HG03460 (cell line): Measurements from ENCODE around the gene PDGFA.

ENCODE experiments used
- ATAC-seq: cut with Tn5 transposase; IDR thresholded peaks from one replicate; pipeline ENCODE4 v1.9.1; 2021; ENCODE audit not compliant: unreplicated experiment

Gene PDGFA

DNA sequence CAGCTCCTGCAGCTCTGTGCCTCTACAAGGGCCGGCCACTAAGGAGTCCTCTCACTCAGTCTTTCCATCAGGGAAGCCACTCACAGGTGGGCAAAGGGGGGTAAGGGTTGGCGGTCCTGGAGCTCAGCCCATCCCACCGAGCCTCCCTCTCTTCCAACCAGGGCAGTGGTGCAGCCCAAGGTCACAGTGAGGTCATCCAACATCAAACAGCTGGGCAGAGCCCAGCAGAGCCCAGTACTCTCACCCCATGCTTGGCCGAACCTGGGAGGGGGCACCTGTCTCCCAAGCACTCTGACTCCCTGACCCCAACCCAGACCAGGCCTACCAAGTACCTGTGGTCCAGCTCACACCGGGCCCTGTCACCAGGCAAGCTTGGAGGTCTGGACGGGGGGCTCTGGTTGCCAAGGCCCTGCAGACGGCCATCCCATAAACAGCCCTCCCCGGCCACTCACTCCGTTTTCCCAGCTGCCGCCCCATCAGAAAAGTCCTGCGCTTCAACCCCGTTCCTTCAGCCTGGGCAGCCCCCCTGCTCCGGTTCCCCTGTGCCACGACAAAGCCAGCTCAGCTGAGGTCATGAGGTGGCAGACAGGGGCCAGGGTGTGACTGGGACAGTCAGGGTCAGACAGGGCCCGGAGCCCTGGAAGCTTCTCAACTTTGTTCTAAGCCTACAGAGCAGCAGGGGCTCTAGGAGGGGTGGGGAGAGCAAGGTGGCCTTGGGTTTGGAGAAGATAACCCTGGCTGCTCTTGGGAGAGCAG lies 27.5 kb downstream of the PDGFA start:
- no peak for ATAC-seq

DNA sequence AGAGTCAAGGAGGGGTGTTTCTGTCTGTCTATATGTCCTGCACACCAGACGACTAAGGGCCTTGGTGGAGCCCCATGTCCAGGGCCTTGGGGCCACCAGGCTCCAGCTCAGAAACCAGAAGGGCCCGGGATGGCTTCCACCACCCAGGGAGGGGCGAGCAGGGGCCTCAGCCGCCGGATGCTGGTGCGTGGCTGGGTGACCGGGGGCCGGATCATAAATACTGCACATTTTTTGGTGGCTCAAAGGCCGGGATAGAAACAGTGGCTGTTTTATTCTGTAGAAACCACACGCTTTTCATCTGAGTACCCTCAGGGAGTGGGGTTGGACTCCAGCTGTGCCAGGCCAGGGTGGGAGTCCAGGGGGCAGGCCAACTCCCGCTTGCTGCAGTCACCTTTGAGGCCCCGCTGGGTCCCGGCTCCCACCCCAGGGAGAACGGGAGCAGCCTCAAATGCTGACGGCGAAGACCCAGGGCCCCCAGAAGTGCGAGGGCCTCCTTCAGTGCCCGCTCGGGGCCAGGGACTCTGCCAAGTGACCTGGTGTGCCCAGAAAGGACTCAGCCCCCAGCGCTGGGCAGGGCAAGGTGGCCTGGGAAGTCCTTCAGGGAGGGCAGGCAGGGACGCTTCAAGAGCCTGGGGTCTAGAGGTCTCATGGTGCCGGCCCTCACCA lies 28.2 kb downstream of the PDGFA start:
- ATAC-seq: no peak

DNA sequence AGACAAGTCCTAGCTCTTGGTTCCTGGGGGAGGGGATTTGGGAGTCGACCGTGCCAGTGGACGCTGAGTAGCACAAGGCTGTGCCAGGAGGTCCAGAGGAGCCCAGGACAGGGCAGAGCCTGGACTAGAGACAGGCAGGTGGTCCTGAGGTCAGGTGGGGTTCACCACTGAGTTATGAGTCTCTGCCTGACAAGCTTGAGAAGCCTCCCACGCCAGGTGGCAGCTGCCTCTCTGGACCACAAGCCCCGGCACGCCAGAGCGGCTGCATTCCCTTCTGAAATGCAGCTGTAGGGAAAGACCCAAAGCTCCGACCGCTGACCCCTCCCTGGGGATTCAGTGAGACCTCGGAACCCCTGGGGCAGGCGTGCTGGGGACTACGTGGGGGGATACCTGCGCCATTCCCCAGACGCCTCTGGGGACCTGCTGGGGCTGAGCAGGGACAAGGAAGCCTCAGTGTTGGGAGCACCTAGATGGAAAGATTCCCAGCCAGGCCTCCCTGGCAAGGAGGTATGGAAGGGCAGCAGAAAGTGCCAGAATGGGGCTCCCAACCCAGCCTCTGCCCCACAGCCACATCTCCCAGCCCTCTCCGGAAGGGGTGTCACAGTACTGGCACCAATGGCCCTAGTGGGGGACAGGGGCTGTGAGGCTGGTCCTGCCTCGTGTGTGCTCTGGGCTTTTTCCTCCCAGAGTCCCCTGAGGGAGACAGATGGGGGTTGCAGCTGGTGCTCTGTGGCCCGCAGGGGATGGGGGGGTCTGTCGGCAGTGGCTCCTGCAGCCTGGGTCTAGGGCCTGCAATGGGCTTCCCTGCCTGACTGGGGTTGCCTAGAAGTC lies 29.0 kb downstream of the PDGFA start:
- ATAC-seq: peak; percentile 62

DNA sequence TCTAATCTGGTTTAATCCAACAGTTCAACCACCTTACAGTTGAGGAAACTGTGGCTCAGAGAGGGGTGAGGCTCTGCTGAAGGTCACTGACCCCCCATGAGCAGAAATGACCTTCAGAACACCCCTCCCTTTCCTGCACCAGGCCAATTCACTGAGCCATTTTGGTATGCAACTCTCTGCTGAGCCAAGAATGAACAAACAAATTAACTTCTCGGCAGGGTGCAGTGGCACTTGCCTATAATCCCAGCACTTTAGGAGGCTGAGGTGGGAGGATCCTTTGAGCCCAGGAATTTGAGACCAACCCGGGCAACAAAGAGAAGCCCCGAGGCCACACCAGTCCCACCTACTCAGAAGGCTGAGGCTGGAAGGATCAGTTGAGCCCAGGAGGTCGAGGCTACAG lies 29.8 kb downstream of the PDGFA start:
- no peak for ATAC-seq

DNA sequence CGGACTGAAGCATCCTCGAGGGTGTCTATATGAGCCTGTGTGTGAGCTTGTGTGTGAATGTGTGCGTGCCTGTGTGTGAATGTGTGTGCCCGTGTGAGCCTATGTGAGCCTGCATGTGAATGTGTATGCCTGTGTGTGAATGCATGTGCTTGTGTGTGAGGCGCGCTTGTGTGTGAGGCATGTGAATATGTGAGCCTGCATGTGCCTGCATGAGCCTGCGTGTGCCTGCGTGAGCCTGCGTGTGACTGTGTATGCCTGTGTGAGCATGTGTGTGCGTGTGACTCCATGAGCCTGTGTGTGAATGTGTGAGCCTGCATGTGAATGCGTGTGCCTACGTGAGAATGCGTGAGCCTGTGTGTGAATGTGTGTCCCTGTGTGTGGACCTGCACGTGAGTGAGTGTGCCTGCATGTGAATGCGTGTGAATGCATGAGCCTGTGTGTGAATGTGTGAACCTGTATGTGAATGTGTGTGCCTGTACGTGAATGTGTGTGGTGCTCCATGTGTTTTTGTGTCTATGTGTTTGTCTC lies 33.4 kb downstream of the PDGFA start:
- no peak for ATAC-seq

DNA sequence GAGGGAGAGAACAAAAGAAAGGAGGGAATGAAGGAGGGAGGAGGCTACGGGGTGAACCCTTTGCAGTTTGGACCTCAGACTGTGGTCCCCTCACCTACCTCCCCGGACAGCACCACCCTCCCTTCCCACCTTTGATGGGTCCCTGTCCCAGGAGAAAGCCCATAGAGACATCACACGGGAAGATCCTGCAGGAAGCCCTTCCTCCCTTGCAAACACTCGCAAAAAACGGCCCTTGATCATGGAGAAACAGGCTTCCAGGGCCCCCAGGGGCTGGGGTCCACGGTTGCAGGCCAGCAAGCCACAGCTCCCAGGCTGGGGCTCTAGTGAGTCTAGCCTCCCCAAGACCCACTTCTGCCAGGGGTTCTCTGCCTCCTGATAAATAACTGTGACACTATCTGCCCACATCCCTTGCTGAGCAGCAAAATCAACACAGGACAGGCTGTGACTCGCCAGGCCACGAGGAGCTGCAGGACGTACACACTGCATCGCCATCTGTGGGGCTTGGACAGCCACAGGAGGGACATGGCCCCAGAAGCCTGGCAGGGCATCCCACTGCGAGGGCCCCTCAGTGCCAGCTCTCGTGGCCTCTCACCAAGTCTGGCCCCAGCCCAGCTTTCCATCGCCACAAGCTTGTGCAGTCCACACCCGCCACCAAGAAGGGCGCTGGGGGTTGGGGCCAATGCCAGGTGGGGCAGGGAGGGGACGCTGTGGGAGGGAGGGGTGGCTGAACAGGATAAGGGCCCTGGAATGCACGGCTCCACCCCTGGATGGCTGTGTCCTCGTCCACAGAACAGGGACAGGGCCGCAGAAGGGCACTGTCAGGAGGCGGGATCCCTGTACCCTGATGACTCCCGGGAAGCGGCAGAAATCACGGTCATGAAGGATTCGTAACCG lies 34.2 kb downstream of the PDGFA start:
- no peak for ATAC-seq

DNA sequence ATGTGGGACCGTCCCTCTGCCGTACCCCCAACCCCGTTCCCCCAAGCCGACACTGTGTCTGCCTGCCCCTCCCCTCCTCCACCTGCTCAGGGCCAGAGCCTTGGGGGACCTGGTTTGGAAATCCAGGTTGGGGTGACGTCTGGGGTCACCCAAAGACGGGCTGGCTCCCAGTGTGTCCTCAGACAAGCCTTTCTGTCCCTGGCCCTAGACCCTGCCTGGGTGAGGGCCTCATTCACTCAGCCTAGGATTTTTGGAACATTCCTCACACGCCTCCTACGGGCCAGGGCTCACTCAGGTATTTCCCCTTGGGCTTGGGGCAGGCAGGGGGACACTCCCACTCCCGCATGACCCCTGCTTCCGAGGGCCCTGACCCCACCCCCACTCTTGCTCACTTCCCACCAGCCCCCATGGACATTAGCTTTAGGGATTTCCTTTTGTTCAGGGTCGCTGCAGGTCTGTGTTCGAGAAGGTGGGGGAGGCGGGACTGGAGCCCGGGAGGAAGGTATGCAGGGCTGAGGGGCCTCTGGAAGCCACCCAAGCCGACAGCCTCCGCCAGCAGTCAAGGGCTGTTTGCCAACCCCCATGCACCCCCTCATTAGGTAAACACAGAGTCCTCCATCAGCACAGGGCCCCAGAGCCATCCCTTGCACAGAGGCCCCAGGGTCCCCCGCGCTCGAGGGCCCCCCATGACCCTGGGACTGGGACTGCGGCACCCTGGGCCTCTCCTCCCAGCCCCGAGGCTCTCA lies 35.1 kb downstream of the PDGFA start:
- ATAC-seq: no peak

DNA sequence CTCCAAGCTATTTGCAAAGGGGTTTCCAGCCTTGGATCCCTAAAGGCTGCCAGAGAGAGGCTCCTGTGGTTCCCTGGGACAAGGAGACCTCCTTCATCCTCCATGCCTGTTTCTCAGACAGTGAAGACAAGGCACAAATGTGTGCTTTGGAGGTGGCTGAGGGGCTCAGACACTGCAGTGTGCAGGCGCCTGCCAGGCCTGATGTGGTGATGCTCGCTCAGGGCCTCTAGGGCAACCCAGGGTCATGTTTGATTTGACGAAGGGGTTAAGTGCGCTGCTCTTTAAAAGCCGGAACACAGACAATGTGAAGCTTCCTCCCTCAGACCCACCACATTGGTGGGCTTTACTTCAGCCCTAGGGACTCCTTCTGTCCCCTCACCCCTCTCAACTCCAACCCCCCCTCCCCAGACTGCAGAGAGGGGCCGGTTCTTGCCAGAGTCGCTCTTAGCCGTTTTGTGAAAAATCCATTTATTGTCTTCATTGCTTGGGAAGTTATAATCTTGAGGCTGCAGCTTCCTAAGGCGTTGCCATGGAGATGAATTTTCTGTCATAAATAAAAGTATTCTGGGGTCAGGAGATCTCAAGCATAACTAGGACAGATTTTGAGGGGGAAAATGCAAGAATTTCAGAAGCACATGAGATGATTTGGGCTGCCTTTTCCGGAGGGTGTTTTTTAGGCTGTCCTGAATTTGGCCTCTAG lies 35.8 kb downstream of the PDGFA start:
- no peak for ATAC-seq

DNA sequence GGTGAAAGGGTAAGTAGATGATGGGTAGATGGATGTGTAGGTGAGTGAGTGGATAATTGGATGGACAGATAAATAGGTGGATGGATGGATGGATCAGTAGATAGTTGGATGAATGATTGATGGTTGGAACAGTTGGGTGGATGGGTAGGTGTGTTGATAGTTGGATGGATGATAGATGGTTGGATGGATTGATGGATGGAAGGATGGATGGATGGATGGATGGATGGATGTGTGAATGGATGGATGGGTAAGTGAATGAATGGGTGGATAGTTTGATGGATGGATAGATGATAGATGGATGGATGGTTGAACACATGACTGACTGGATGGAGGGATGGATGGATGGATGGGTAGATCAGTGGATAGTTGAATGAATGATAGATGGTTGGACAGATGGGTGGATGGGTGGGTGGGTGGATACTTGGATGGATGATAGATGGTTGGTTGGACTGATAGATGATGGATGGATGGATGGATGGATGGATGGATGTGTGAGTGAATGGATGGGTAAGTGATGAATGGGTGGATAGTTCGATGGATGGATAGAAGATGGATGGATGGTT lies 37.0 kb downstream of the PDGFA start:
- no peak for ATAC-seq

DNA sequence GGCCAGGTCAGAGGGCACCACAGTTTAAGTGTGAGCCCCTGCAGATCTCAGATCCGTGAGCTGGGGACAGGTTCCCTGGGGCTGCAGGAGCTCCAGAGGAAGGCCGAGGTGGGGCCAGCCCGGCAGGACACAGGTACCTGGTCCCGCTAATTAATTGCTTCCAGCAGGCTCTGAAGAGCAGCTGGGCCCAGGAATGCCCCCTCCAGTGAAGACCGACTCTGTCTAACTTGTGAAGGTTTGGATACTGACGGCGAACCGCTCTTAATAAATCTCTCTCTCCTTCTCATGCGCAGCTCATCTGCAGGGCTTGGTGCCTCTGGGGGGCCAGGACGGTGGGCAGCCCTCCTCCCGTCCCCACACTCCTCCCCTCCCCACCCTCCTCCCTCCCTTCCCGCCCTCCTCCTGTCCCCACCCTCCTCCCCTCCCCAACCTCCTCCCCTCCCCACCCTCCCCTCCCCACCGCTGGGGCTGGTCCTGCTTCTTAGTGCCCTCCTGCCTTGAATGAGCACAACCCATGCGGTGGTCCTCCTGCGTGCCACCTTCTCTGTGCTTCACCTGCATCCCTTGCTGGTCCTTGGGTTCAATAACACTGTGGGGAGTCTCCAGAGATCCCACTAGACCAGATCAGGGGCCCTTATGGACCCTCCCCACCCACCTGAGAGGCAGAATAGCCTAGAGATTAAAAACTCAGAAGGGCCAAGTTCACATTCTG lies 38.3 kb downstream of the PDGFA start:
- no peak for ATAC-seq

DNA sequence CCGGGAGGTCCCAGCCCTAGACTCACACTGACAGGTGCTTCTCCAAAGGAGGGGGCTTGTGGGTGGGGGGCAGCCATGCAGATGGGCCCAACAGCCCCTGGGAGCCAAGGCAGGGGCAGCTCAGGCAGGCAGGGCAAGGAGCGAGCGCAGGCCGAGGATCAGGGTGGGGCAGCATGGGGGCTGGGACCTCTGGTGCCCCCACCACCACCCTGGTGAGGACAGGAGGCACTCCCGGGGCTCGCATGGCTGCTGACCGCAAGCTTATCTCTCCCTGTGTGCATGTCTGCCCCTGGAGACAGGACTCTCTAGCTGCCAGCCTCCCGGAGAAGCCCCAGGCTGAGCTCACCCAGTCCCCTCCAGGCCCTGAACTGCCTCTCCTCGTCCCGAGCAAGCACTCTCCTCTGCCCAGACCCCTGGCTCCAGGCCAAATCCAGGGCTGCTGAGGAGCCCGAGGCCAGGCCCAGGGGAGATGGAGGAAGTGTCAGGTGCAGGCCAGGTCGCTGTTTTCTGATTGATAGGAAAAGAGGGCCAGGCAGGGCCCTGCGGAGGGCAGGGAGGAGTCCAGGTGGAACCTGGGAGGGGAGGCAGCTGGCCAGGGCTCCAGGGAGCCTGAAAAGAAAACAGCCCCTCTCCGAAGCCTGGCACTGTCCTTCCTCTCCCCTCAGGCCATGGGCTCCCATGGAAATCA lies 39.0 kb downstream of the PDGFA start:
- no peak for ATAC-seq

DNA sequence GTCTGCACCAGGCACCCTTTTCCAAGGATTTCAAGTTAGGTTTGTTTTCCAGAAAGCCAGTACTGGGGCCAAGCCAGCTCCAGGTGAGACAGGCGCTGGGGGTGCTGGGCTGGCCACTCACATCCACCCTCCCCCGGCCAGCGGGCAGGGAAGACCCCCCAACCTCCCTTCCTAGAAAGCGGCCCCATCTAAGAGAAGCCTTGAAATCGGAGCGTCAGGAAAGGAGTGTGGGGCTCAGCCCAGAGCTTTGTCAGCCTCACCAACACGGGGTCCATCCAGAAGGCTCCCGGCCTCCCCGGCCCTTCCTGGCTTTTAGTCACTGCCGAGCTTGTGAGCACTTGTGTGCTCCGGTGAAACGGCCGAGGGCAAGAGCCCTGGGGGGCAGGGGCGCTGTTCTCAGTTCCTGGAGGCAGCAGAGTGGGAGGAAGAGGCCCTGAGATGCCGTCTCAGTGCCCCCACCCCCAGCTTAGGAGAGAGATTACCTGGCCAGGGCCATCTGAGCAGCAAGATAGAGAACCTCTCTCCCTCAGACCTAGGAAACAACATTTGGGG lies 39.6 kb downstream of the PDGFA start:
- no peak for ATAC-seq

DNA sequence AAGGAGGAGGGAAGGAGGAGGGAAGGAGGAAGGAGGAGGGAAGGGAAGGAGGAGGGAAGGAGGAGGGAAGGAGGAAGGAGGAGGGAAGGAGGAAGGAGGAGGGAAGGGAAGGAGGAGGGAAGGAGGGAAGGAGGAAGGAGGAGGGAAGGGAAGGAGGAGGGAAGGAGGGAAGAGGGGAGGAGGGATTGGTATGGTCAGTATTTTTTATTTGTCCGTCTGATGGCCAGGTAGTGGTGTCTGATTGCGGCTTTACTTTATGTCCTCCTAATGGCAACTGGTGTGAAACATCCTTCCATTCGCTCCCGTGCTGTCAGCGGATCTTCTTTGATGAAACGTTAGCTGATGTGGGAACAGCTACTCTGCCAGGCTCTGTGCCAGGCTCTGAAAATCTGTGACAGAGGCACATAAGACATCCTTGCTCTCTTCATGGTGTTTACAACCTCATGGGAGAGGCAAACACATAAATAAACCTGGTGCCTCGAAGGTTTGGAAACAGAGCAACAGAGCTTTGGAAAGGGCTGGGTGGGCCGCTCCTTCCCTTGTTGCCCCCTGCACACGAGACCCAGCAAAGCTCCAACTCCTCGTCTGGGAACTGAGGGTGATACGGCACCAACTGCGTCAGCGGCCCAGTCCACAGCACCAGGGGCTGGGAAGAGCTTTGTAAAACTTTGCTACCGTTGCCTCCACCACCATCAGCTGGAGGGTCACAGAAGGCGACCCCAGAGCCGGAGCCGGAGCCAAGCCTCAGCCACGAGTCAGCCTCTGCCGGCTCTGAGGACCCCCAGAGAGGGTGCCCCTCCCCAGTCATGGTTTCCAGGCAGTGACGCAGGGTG lies 40.3 kb downstream of the PDGFA start:
- ATAC-seq: no peak

DNA sequence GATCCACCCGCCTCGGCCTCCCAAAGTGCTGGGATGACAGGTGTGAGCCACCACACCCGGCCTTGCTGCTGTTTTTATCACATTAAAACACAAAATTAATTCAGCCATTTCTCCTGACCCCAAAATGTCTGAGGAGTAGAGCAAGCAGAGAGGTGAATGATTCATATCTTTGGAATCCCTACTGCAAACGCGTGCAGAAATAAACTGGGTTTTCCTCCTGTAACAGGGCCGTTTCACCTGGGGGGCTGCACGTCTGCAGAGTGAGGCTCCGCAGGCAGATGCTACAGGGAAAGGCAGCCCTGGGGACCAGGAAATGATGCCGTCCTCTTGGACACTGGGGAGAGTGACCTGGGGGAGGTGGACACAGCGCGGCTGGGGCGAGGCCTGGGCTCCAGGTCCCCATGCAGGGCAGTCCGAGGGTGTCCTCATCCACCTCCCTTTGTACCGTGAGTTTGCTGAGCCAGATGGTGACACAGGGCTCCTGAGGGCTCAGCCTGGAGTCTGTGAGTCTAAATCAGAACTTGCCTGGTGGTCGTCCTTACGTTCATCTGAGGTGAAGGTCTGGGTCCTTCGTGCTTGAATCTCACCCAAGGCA lies 41.9 kb downstream of the PDGFA start:
- ATAC-seq: no peak

DNA sequence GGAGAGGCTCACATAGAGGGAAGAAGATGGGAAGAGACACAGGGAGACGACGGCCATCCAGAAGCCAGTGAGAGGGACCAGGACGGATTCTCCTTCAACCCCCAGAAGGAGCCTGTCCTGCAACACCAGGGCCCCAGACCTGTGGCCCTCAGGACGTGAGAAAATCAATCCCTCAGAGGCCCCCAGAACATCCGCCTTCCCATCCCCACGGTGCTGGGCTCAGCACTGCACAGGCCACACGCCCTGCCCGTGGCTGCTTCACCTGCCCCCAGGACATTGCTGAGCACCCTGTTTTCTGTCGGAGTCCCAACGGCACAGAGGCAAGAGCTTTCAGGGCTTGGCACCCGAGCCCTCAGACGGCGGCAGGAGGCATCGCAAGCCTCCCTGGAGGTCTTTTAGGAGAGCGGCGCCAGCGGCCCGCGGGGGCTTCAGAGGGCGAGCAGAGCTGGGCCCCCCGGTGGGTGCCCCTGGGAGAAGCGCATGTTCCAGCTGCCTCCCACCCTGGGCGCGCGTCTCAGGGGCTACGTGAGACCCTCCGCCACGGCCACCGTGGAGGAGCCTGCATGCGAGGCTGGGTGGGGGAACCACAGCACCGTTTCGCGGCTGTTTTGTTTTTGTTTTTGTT lies 42.8 kb downstream of the PDGFA start:
- no peak for ATAC-seq

DNA sequence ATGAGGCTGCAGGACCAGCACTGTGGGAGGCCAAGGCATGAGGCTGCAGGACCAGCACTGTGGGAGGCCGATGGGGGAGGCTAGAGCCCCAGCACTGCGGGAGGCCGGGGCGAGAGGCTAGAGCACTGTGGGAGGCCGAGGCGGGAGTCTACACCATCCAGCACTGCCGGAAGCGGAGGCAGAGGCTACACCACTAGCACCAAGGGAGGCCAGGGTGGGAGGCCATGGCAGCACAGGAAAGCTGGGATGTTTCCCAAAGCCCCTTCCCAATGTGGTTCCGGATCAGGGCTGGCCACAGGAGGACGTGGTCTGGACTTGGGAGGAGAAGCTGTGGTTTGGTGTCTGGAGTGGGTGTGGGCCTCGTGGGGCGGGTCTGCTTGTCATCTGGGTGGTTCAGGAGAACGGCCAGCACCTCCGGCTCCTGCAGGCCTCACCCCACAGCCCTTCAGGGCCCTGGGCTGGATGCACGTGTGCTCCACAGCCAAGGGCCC lies 43.6 kb downstream of the PDGFA start:
- no peak for ATAC-seq
